ENCODE data around the gene ACTL8.

The ACTL8 gene

GRCh38 chr1:17810668-17811067, 55.5 kb downstream of the ACTL8 start:
- no peak for TF ChIP-seq CTCF (conservative IDR thresholded peaks at IDR 0.05; ENCODE audit: low read depth, low read length)
- DNase-seq (ENCODE audit: low read depth), result no peak

GRCh38 chr1:17816511-17816910, 61.4 kb downstream of the ACTL8 start:
- DNase-seq (ENCODE audit: low read depth), result no peak
- TF ChIP-seq CTCF (conservative IDR thresholded peaks at IDR 0.05; ENCODE audit: low read depth, low read length), result no peak
- no peak overlapping the region for H3K4me3 ChIP-seq (ENCODE audit: low read depth, low read length)

More at GRCh38 chr1:17810668-17811067, 55.5 kb downstream of the ACTL8 start:
- H3K4me3 ChIP-seq (ENCODE audit: low read depth, low read length), result no peak overlapping the region

- no peak overlapping the region for H3K4me3 ChIP-seq (ENCODE audit: low read depth, low read length)
- DNase-seq (ENCODE audit: low read depth), result no peak
Measured at GRCh38 chr1:17819129-17819802, 64.1 kb downstream of the ACTL8 start.

GRCh38 chr1:17820198-17820597, 65.1 kb downstream of the ACTL8 start:
- TF ChIP-seq CTCF (conservative IDR thresholded peaks at IDR 0.05; ENCODE audit: low read depth, low read length), result no peak
- DNase-seq (ENCODE audit: low read depth), result no peak
- H3K4me3 ChIP-seq (ENCODE audit: low read depth, low read length), result no peak overlapping the region

More at GRCh38 chr1:17819129-17819802, 64.1 kb downstream of the ACTL8 start:
- TF ChIP-seq CTCF (conservative IDR thresholded peaks at IDR 0.05; ENCODE audit: low read depth, low read length), result no peak

GRCh38 chr1:17822741-17823426, 67.8 kb downstream of the ACTL8 start:
- TF ChIP-seq CTCF (conservative IDR thresholded peaks at IDR 0.05; ENCODE audit: low read depth, low read length), result no peak
- no peak for DNase-seq (ENCODE audit: low read depth)
- no peak overlapping the region for H3K4me3 ChIP-seq (ENCODE audit: low read depth, low read length)

- H3K4me3 ChIP-seq (ENCODE audit: low read depth, low read length), result no peak overlapping the region
- no peak for DNase-seq (ENCODE audit: low read depth)
- no peak for TF ChIP-seq CTCF (conservative IDR thresholded peaks at IDR 0.05; ENCODE audit: low read depth, low read length)
Measured at GRCh38 chr1:17825273-17826164, 70.4 kb downstream of the ACTL8 start.
